ENCODE measurements around the gene SIRPB2. TPM values are rescaled to one million over a fixed set of nuclear protein-coding genes. Genes with fewer than 3 reads are reported as not detected.
"Not testable (repeated sequence)": the region's sequence is repeated elsewhere in the genome, so short reads cannot be mapped to it uniquely, and the experiment has no call there.

SIRPB2 gene
- total and polyA plus RNA-seq, 10 of the 15 experiments (the other 5 are each of a cell fraction or from before 2014, with no cell fraction given) = not detected

DNA sequence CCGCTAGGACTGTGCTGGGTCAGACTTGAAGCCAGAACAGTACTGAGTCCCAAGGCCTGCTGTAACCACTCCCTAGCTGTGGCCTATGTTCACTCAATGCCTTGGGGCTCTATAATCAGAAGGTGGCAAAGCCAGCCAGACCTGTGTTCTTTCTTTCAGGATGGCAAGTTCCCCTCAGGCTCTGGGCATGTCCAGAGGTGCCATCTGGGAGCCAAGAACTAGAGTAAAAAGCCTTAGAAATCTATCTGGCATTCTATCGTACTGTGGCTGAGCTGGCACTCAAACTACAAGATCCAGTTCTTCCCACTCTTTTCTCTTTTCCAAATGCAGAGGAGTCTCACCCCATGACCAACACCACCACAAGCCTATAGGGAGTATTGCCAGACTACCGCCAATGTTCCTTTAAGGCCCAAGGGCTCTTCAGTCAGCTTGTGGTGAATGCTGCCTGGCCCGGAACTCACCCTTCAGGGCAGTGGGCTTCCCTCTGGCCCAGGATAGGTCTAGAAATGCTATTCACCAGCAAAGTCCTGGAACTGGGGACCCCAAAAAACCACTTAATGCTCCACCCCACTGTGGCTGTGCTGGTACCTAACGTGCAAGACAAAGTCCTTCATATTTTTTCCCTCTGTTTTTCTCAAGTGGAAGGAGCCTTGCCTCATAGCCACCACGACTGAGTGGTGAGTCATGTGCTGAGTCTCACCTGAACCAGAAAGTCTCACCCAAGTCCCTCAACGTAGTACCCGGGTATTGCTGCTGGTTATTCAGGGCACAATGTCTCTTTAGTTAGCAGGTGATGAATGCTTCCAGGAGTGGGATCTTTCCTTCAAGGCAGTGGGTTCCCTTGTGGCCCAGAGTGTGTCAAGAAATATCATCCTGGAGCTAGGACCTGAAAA lies 8.6 kb upstream of the SIRPB2 start:
- Histone ChIP-seq H3K27ac (ENCODE audit: control insufficient read depth, insufficient read depth) (no peak overlapping the region), H3K9me3 (replicated peaks; ENCODE audit: control insufficient read depth, insufficient read depth, low read length) (peaks cover 3% of the 10 kb centered on the region; the same call in 1 of the 3 replicates), H3K36me3 (ENCODE audit: control insufficient read depth in 2 of 2, insufficient read depth in 2 of 2, low read length in 1 of 2) (no peaks in the 10 kb centered on the region), H3K27me3 (replicated peaks in 1 of 2; ENCODE audit: control insufficient read depth in 2 of 2, insufficient read depth in 2 of 2, low read length in 1 of 2) (no peaks in the 10 kb centered on the region; a peak in 1 of 4 replicates), H3K79me2 (ENCODE audit: control insufficient read depth, insufficient read depth, low read length) (no peaks in the 10 kb centered on the region), H3K4me2 (ENCODE audit: control insufficient read depth, insufficient read depth) (no peak overlapping the region), H2AFZ (ENCODE audit: control insufficient read depth, low read depth, low read length) (no peak overlapping the region), H4K20me1 (ENCODE audit: control insufficient read depth, insufficient read depth) (no peaks in the 10 kb centered on the region), H3K4me3 (no peak overlapping the region), H3K9ac (ENCODE audit: control insufficient read depth, insufficient read depth, low read length) (no peak overlapping the region), H3K4me1 (ENCODE audit: control insufficient read depth, insufficient read depth, low read length) (no peaks in the 10 kb centered on the region)
- RAD21 ChIA-PET (ENCODE audit: unreplicated experiment) = no interaction called here
- WGBS (ENCODE audit: insufficient coverage, insufficient replicate concordance, low lambda C conversion rate, missing lambda C conversion rate) = 38% methylated on average over 8 of the region's 8 CpGs
- SMC1A ChIA-PET (ENCODE audit: uncharacterized antibody, unreplicated experiment) = interaction anchor here (0.8 to 1.9 kb wide), 3 partner anchors 9 to 64 kb away, joined by 3 to 10 read pairs (median 4); no protein-coding TSS in a partner anchor
- TF ChIP-seq IRF3 (IDR thresholded peaks at IDR 0.05) (no peak), PAX5 (IDR thresholded peaks at IDR 0.05; ENCODE audit: borderline replicate concordance, low read depth, low read length) (no peak), PAX8 (IDR thresholded peaks at IDR 0.05) (no peak), IKZF2 (IDR thresholded peaks at IDR 0.05) (no peak)
- ATAC-seq = no peak
- in situ Hi-C loops (cut with MboI) (no loop called here), intact Hi-C loops (cut with micrococcal nuclease; ENCODE audit: unreplicated experiment) (no loop called here)
- CTCF ChIA-PET = interaction anchor here (0.9 to 1.5 kb wide), 4 partner anchors 9 to 277 kb away, joined by 3 to 4 read pairs (median 4); no protein-coding TSS in a partner anchor
- BruUV-seq (replicated peaks) = no TSS peak
- POLR2A ChIA-PET = interaction anchor here (0.5 kb wide), 1 partner anchor 800 kb away, joined by 7 read pairs; no protein-coding TSS in a partner anchor
- no peak for FAIRE-seq
- DNase-seq (ENCODE audit: low read depth, low spot score) = no peak

DNA sequence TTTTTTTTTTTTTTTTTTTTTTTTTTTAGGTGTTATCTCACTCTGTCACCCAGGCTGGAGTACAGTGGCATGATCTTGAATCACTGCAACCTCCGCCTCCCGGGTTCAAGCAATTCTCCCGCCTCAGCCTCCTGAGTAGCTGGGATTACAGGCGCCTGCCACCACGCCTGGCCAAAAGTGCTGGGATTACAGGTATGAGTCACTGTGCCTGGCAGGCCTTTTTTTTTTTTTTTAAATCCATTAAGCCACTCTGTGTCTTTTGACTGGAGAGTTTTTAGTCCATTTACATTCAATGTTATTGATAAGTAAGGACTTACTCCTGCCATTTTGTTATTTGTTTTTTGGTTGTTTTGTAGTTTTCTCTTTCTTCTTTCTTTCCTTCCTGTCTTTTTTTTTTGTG lies 6.2 kb upstream of the SIRPB2 start:
- H3K9ac ChIP-seq (ENCODE audit: control insufficient read depth, insufficient read depth, low read length); BruUV-seq (replicated peaks); H3K36me3 ChIP-seq (ENCODE audit: control insufficient read depth in 2 of 2, insufficient read depth in 2 of 2, low read length in 1 of 2); ATAC-seq; H3K27me3 ChIP-seq (replicated peaks in 1 of 2; ENCODE audit: control insufficient read depth in 2 of 2, insufficient read depth in 2 of 2, low read length in 1 of 2); H2AFZ ChIP-seq (ENCODE audit: control insufficient read depth, low read depth, low read length); H3K4me2 ChIP-seq (ENCODE audit: control insufficient read depth, insufficient read depth); H3K4me3 ChIP-seq; H3K79me2 ChIP-seq (ENCODE audit: control insufficient read depth, insufficient read depth, low read length); intact Hi-C loops (cut with micrococcal nuclease; ENCODE audit: unreplicated experiment); H4K20me1 ChIP-seq (ENCODE audit: control insufficient read depth, insufficient read depth); RAD21 ChIA-PET (ENCODE audit: unreplicated experiment); SMC1A ChIA-PET (ENCODE audit: uncharacterized antibody, unreplicated experiment); DNase-seq (ENCODE audit: low read depth, low spot score); H3K4me1 ChIP-seq (ENCODE audit: control insufficient read depth, insufficient read depth, low read length); H3K9me3 ChIP-seq (replicated peaks; ENCODE audit: control insufficient read depth, insufficient read depth, low read length); FAIRE-seq; H3K27ac ChIP-seq (ENCODE audit: control insufficient read depth, insufficient read depth); in situ Hi-C loops (cut with MboI): not testable (repeated sequence)
- POLR2A ChIA-PET = interaction anchor here (0.6 kb wide), 1 partner anchor 10 kb away, joined by 7 read pairs; no protein-coding TSS in a partner anchor
- 74% methylated on average over 5 of the region's 5 CpGs for WGBS (ENCODE audit: insufficient coverage, insufficient replicate concordance, low lambda C conversion rate, missing lambda C conversion rate)
- CTCF ChIA-PET = interaction anchor here (0.7 kb wide), 1 partner anchor 47 kb away, joined by 3 read pairs; no protein-coding TSS in a partner anchor

Data from GM12878 (cell line).